ENCODE results near the gene SNED1.

SNED1 gene

GRCh38 chr2:241018051-241018891, 19.9 kb downstream of the SNED1 start:
- no peak overlapping the region for H3K27ac ChIP-seq (ENCODE audit: low read length)
- H3K27me3 ChIP-seq (ENCODE audit: insufficient read depth, low read length, poor library complexity) = no peaks in the 10 kb centered on the region
- ATAC-seq (ENCODE audit: insufficient read depth, low read depth) (no peak), DNase-seq (no peak)
- H3K4me3 ChIP-seq (ENCODE audit: low read depth in 1 of 2, low read length in 2 of 2) = no peak overlapping the region
- no peaks in the 10 kb centered on the region for H3K4me1 ChIP-seq (ENCODE audit: insufficient read depth, low read length)
- no peak overlapping the region for H2AFZ ChIP-seq (ENCODE audit: low read depth, low read length)
- H3K9ac ChIP-seq (ENCODE audit: low read depth, low read length) = no peak overlapping the region
- no peaks in the 10 kb centered on the region for H4K20me1 ChIP-seq (ENCODE audit: insufficient read depth, low read length)
- H3K79me2 ChIP-seq (ENCODE audit: insufficient read depth, low read length) = no peaks in the 10 kb centered on the region
- H3K4me2 ChIP-seq (ENCODE audit: insufficient read depth, low read length) = no peak overlapping the region
- no peaks in the 10 kb centered on the region for H3K36me3 ChIP-seq (ENCODE audit: insufficient read depth, low read length)
- TF ChIP-seq EZH2 (IDR thresholded peaks at IDR 0.05; ENCODE audit: borderline replicate concordance, low read depth, low read length, severe bottlenecking) = no peak
- TF ChIP-seq, protein P1, sequence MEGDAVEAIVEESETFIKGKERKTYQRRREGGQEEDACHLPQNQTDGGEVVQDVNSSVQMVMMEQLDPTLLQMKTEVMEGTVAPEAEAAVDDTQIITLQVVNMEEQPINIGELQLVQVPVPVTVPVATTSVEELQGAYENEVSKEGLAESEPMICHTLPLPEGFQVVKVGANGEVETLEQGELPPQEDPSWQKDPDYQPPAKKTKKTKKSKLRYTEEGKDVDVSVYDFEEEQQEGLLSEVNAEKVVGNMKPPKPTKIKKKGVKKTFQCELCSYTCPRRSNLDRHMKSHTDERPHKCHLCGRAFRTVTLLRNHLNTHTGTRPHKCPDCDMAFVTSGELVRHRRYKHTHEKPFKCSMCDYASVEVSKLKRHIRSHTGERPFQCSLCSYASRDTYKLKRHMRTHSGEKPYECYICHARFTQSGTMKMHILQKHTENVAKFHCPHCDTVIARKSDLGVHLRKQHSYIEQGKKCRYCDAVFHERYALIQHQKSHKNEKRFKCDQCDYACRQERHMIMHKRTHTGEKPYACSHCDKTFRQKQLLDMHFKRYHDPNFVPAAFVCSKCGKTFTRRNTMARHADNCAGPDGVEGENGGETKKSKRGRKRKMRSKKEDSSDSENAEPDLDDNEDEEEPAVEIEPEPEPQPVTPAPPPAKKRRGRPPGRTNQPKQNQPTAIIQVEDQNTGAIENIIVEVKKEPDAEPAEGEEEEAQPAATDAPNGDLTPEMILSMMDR (IDR thresholded peaks at IDR 0.05; ENCODE audit: borderline replicate concordance, extremely low read depth, low read length, poor library complexity, severe bottlenecking) = no peak
- H3K9me3 ChIP-seq (ENCODE audit: insufficient read depth, low read length, severe bottlenecking) = no peaks in the 10 kb centered on the region

GRCh38 chr2:241019441-241020139, 21.2 kb downstream of the SNED1 start:
- H3K27me3 ChIP-seq (ENCODE audit: insufficient read depth, low read length, poor library complexity) = no peaks in the 10 kb centered on the region
- no peaks in the 10 kb centered on the region for H3K36me3 ChIP-seq (ENCODE audit: insufficient read depth, low read length)
- no peaks in the 10 kb centered on the region for H3K4me1 ChIP-seq (ENCODE audit: insufficient read depth, low read length)
- DNase-seq = peak; percentile 1
- no peak overlapping the region for H2AFZ ChIP-seq (ENCODE audit: low read depth, low read length)
- H3K27ac ChIP-seq (ENCODE audit: low read length) = no peak overlapping the region
- no peak for ATAC-seq (ENCODE audit: insufficient read depth, low read depth)
- no peaks in the 10 kb centered on the region for H4K20me1 ChIP-seq (ENCODE audit: insufficient read depth, low read length)
- no peak for TF ChIP-seq EZH2 (IDR thresholded peaks at IDR 0.05; ENCODE audit: borderline replicate concordance, low read depth, low read length, severe bottlenecking)
- TF ChIP-seq, protein P1 (IDR thresholded peaks at IDR 0.05; ENCODE audit: borderline replicate concordance, extremely low read depth, low read length, poor library complexity, severe bottlenecking) = no peak
- no peaks in the 10 kb centered on the region for H3K79me2 ChIP-seq (ENCODE audit: insufficient read depth, low read length)
- H3K4me2 ChIP-seq (ENCODE audit: insufficient read depth, low read length) = no peak overlapping the region
- H3K4me3 ChIP-seq (ENCODE audit: low read depth in 1 of 2, low read length in 2 of 2) = no peak overlapping the region
- no peak overlapping the region for H3K9ac ChIP-seq (ENCODE audit: low read depth, low read length)
- no peaks in the 10 kb centered on the region for H3K9me3 ChIP-seq (ENCODE audit: insufficient read depth, low read length, severe bottlenecking)

- Histone ChIP-seq H3K36me3 (ENCODE audit: insufficient read depth, low read length) (no peaks in the 10 kb centered on the region), H2AFZ (ENCODE audit: low read depth, low read length) (no peak overlapping the region), H3K9ac (ENCODE audit: low read depth, low read length) (no peak overlapping the region), H3K4me1 (ENCODE audit: insufficient read depth, low read length) (no peaks in the 10 kb centered on the region), H3K27ac (ENCODE audit: low read length) (no peak overlapping the region), H4K20me1 (ENCODE audit: insufficient read depth, low read length) (no peaks in the 10 kb centered on the region), H3K27me3 (ENCODE audit: insufficient read depth, low read length, poor library complexity) (no peaks in the 10 kb centered on the region), H3K4me3 (ENCODE audit: low read depth in 1 of 2, low read length in 2 of 2) (no peak overlapping the region), H3K4me2 (ENCODE audit: insufficient read depth, low read length) (no peak overlapping the region), H3K79me2 (ENCODE audit: insufficient read depth, low read length) (no peaks in the 10 kb centered on the region), H3K9me3 (ENCODE audit: insufficient read depth, low read length, severe bottlenecking) (peaks cover 4% of the 10 kb centered on the region)
- DNase-seq (peak; percentile 1), ATAC-seq (ENCODE audit: insufficient read depth, low read depth) (no peak)
- TF ChIP-seq EZH2 (IDR thresholded peaks at IDR 0.05; ENCODE audit: borderline replicate concordance, low read depth, low read length, severe bottlenecking) = no peak
- TF ChIP-seq, protein P1 (IDR thresholded peaks at IDR 0.05; ENCODE audit: borderline replicate concordance, extremely low read depth, low read length, poor library complexity, severe bottlenecking) = no peak
Measured at GRCh38 chr2:241020201-241020600, 21.8 kb downstream of the SNED1 start.
